ENCODE data around the gene PLCB4.

GRCh38 chr20:9024606-9025005, 44.3 kb upstream of the PLCB4 start:
- TF ChIP-seq POLR2A (IDR thresholded peaks at IDR 0.05), result no peak
- TF ChIP-seq CTCF (IDR thresholded peaks at IDR 0.05), result no peak
- TF ChIP-seq POLR2AphosphoS5 (IDR thresholded peaks at IDR 0.05), result no peak
- no peak for TF ChIP-seq EP300 (IDR thresholded peaks at IDR 0.05; ENCODE audit: low read depth)

All from transverse colon (tissue), 4 donors.